K562 (cell line): ENCODE measurements around the gene SLC35F5. TPM values are rescaled to one million over a fixed set of nuclear protein-coding genes. Genes with fewer than 3 reads are reported as not detected.

ENCODE experiments used
- ASH1L ChIP-seq: fragments of 450-650 bp; IDR thresholded peaks from 2 replicates; pipeline ENCODE4 v1.6.1; 2018; ENCODE audit warnings: borderline replicate concordance, mild to moderate bottlenecking, low read depth; ENCODE audit not compliant: partially characterized antibody
- CHD7 ChIP-seq: fragments of 200-600 bp; sonication (generic); IDR thresholded peaks from one replicate; pipeline ENCODE4 v1.6.1; 2012; ENCODE audit warnings: mild to moderate bottlenecking, low read depth, low read length, inconsistent platforms
- PRDM10 ChIP-seq: fragments of 450-650 bp; IDR thresholded peaks from 2 replicates; pipeline ENCODE4 v1.6.1; 2018; ENCODE audit not compliant: partially characterized antibody
- STAT6 ChIP-seq: sonication (generic); formaldehyde crosslinking; IDR thresholded peaks from 2 replicates; pipeline ENCODE4 v1.8.1; 2023; ENCODE audit warnings: mild to moderate bottlenecking, missing genetic modification reagents
- TAF9B ChIP-seq: fragments of 450-650 bp; IDR thresholded peaks from 2 replicates; pipeline ENCODE4 v1.6.1; 2018; ENCODE audit warnings: mild to moderate bottlenecking; ENCODE audit not compliant: partially characterized antibody
- ZBTB26 ChIP-seq: fragments of 450-650 bp; formaldehyde crosslinking; IDR thresholded peaks from 2 replicates; pipeline ENCODE4 v1.4.0; 2022; ENCODE audit warnings: missing genetic modification characterization
- ZZZ3 ChIP-seq: fragments of 450-650 bp; IDR thresholded peaks from 2 replicates; pipeline ENCODE4 v1.6.1; 2016; ENCODE audit warnings: antibody characterized with exemption, mild to moderate bottlenecking, moderate library complexity
- polyA plus RNA-seq, 8 experiments: library from polyadenylated mRNA; depleted of rRNA in 4 of 8; stranded (reverse) in 5 of 8; unstranded in 3 of 8; fragments of >200 nt; fragmentation: Nextera tagmentation in 2 of 8; fragmentation: Illumina TruSeq in 1 of 8; extraction: Ambion mirVana in 2 of 8; extraction: Trizol in 1 of 8; gene quantifications; 2 replicates each; pipeline versions ENCODE4 v1.2.1 to v1.2.3, GENCODE V29; 2011 to 2014; ENCODE audit warnings: inconsistent platforms in 1 of 8, missing spikeins in 1 of 8
- total RNA-seq, 7 experiments: library from RNA; depleted of rRNA in 6 of 7; stranded (reverse); fragments of >200 nt in 6 of 7; fragmentation: Illumina TruSeq in 2 of 7; extraction: Trizol in 2 of 7; gene quantifications; 2 replicates each; pipeline versions ENCODE4 v1.2.1 to v1.2.3, GENCODE V29; 2011 to 2021; ENCODE audit warnings: low replicate concordance in 1 of 7

The SLC35F5 gene
- total and polyA plus RNA-seq, 9 of the 15 experiments (the other 6 are each of a cell fraction or from before 2014, with no cell fraction given) = 4.9 to 50.7 (median 30.5) TPM

GRCh38 chr2:113712941-113713340, 43.5 kb downstream of the SLC35F5 start (continued):
- TF ChIP-seq STAT6 (CRISPR knock-in tag) (no peak), CHD7 (no peak), ASH1L (no peak), ZBTB26 (CRISPR knock-in tag) (no peak), TAF9B (no peak), ZZZ3 (no peak), PRDM10 (no peak)
